ENCODE measurements around the gene HSBP1L1.

- TF ChIP-seq CTCF (IDR thresholded peaks at IDR 0.05; ENCODE audit: low read depth, low read length, missing input control), result no peak
- no peak for TF ChIP-seq MAX (IDR thresholded peaks at IDR 0.05)
- TF ChIP-seq RAD21 (IDR thresholded peaks at IDR 0.05), result no peak
- TF ChIP-seq GABPA (IDR thresholded peaks at IDR 0.05 in 1 of 2, conservative IDR thresholded peaks at IDR 0.05 in 1 of 2), result no peak
- no peak for TF ChIP-seq YY1 (IDR thresholded peaks at IDR 0.05)
- no peak for TF ChIP-seq JUND (IDR thresholded peaks at IDR 0.05)
- TF ChIP-seq TAF1 (conservative IDR thresholded peaks at IDR 0.05), result no peak
- no peak for TF ChIP-seq REST (IDR thresholded peaks at IDR 0.05)
- TF ChIP-seq EGR1 (IDR thresholded peaks at IDR 0.05; ENCODE audit: low read depth in 2 of 2), result no peak
- TF ChIP-seq ATF3 (IDR thresholded peaks at IDR 0.05), result no peak
- no peak for TF ChIP-seq ZBTB33 (IDR thresholded peaks at IDR 0.05)
Measured at GRCh38 chr18:79940814-79941472, 23.5 kb upstream of the HSBP1L1 start.
